GM18508 (cell line): ENCODE data around the gene PPP1R1C.

Experiments
- ATAC-seq: cut with Tn5 transposase; IDR thresholded peaks from one replicate; pipeline ENCODE4 v1.9.1; 2021; ENCODE audit warnings: moderate number of reproducible peaks; ENCODE audit not compliant: insufficient read depth, unreplicated experiment

PPP1R1C gene

DNA sequence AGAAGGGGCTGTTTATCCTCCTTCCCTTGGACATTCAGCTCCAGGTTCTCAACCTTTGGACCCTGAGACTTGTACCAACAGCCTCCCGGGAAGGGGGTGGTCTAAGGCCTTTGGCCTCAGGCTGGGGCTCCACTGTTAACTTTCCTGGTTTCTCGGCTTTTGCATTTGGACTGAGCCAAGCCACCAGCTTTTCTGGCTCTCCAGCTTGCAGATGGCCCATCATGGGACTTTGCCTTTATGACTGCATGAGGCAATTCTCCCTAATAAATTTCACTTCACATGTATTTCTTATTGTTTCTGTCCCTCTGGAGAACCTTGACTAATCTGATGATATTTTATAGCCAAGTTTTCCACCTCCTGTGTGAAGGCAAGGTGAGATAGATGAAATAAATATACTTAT is 180.8 kb downstream of the PPP1R1C start:
- no peak for ATAC-seq

DNA sequence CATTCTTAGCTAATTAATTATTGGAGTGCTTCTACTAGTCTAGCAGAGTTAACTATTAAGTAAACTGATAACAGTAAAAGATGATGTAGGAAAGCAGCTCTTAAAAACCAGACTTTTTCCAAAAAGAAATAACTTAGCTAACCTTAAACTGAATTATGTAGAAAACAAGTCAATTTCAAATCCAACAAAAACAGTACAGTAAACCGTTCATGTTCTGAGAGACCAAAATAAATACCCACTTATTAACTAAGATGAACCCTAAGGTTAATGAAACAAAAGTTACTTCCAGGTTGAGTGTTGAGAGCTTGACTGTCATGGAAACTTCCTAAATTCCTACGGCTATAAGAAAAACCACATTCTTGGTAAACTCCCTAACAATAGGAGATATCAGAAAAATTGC is 181.2 kb downstream of the PPP1R1C start:
- ATAC-seq = no peak
